Kidney (tissue), 14 donors: ENCODE measurements around the gene EEFSEC. TPM values are rescaled to one million over a fixed set of nuclear protein-coding genes. Genes with fewer than 3 reads are reported as not detected.
A peak's percentile ranks its signal among the peaks of the same experiment; 100 is the strongest.

Experiments
- DNase-seq, 5 donors: peaks; one replicate each; pipeline ENCODE4 v3.0.0-alpha.2; 2013 to 2020
- FAIRE-seq: peaks from 2 replicates; lab custom pipeline; 2012; peaks lifted over from hg19 to GRCh38; lab: Jason Lieb, UNC
- H3K27ac ChIP-seq, 2 donors: one replicate each; pipeline ENCODE4 v1.7.0; 2013; ENCODE audit warnings: low read depth in 2 of 2, low read length in 2 of 2, inconsistent platforms in 1 of 2
- H3K27me3 ChIP-seq: one replicate; pipeline ENCODE4 v1.7.1; 2013; ENCODE audit warnings: low read length, inconsistent platforms; ENCODE audit not compliant: control insufficient read depth, insufficient read depth
- H3K36me3 ChIP-seq, 3 donors: one replicate each; pipeline versions ENCODE4 v1.7.0 to v1.7.1; 2013; ENCODE audit warnings: low read length in 3 of 3, control low read depth in 1 of 3, inconsistent platforms in 1 of 3; ENCODE audit not compliant: insufficient read depth in 3 of 3, control insufficient read depth in 2 of 3
- H3K4me1 ChIP-seq, 3 donors: one replicate each; pipeline versions ENCODE4 v1.7.0 to v1.7.1; 2013; ENCODE audit warnings: low read length in 3 of 3, inconsistent platforms in 1 of 3, low read depth in 1 of 3; ENCODE audit not compliant: control insufficient read depth in 2 of 3, insufficient read depth in 2 of 3
- H3K4me3 ChIP-seq, 3 donors: one replicate each; pipeline versions ENCODE4 v1.7.0 to v1.8.1; 2013; ENCODE audit warnings: low read length in 3 of 3, control low read depth in 1 of 3, inconsistent platforms in 1 of 3
- H3K9ac ChIP-seq, 3 donors: one replicate each; pipeline versions ENCODE4 v1.7.0 to v1.7.1; 2013; ENCODE audit warnings: low read length in 3 of 3, control low read depth in 1 of 3, inconsistent platforms in 1 of 3
- H3K9me3 ChIP-seq, 3 donors: one replicate each; pipeline versions ENCODE4 v1.7.0 to v1.7.1; 2013; ENCODE audit warnings: low read length in 3 of 3, control low read depth in 1 of 3, inconsistent platforms in 1 of 3; ENCODE audit not compliant: control insufficient read depth in 2 of 3, insufficient read depth in 1 of 3
- CTCF ChIP-seq: IDR thresholded peaks from 3 replicates; pipeline ENCODE4 v1.5.1; 2012; ENCODE audit warnings: mild to moderate bottlenecking, moderate library complexity, borderline replicate concordance; ENCODE audit not compliant: insufficient read depth; ENCODE audit errors: extremely low read depth
- intact Hi-C: fragments of 100-400 bp; cut with DNase I; formaldehyde crosslinking; loops from one replicate; pipeline ENCODE4 v1.11.1; 2022
- polyA plus RNA-seq: library from polyadenylated mRNA; stranded (reverse); fragments of 350-450 nt; fragmentation: Illumina TruSeq; extraction: RNeasy Lipid Tissue Mini Kit (QIAGEN cat#74804); gene quantifications from one replicate; pipeline ENCODE4 v1.2.3, GENCODE V29; 2014; ENCODE audit warnings: low read depth, low replicate concordance; ENCODE audit not compliant: insufficient read depth
- total RNA-seq: library from RNA; stranded (reverse); fragmentation: NEBNext Ultra II Directional; extraction: Animal tissue kit (Norgen Biotek cat#: 25700); gene quantifications from one replicate; pipeline ENCODE4 v1.2.1, GENCODE V29; 2021
- donor health status: control.
- donor health status: control.
- donor health status: control.
- donor health status: control.
- donor health status: control.
- donor health status: DM: yes; HTN: yes; CAD: no.
- donor health status: Normal renal cell carcinoma (clear cell type).

Gene EEFSEC
- total and polyA plus RNA-seq, 2 donors from 2014 or later = 15.2 to 23.2 TPM

- TF ChIP-seq CTCF = no peak
- H3K4me3 ChIP-seq = no peak overlapping the region
- DNase-seq = no peak
- no peaks in the 10 kb centered on the region for H3K27me3 ChIP-seq
- intact Hi-C loops = no loop called here
- peaks cover 5 to 10% (median 9%) of the 10 kb centered on the region in 3 donors for H3K4me1 ChIP-seq
- H3K27ac ChIP-seq = no peak overlapping the region
- peaks cover 0 to 2% (median 0%) of the 10 kb centered on the region in 3 donors for H3K9me3 ChIP-seq
- H3K9ac ChIP-seq = no peak overlapping the region
- FAIRE-seq = no peak
- no peaks in the 10 kb centered on the region for H3K36me3 ChIP-seq
Measured at GRCh38 chr3:128201158-128201755, 48.0 kb downstream of the EEFSEC start.

- intact Hi-C loops = no loop called here
- FAIRE-seq = no peak
- H3K9me3 ChIP-seq = peaks cover 0 to 2% (median 0%) of the 10 kb centered on the region in 3 donors
- no peak overlapping the region for H3K4me3 ChIP-seq
- H3K27me3 ChIP-seq = no peaks in the 10 kb centered on the region
- H3K9ac ChIP-seq = no peak overlapping the region
- no peak for DNase-seq
- H3K4me1 ChIP-seq = peaks cover 5 to 15% (median 11%) of the 10 kb centered on the region in 3 donors
- H3K27ac ChIP-seq = no peak overlapping the region
- H3K36me3 ChIP-seq = no peaks in the 10 kb centered on the region
- no peak for TF ChIP-seq CTCF
Measured at GRCh38 chr3:128203169-128203568, 49.9 kb downstream of the EEFSEC start.

- H3K27me3 ChIP-seq = no peaks in the 10 kb centered on the region
- intact Hi-C loops = no loop called here
- H3K36me3 ChIP-seq = no peaks in the 10 kb centered on the region
- H3K9me3 ChIP-seq = peaks cover 0 to 2% (median 0%) of the 10 kb centered on the region in 3 donors
- FAIRE-seq (no peak), DNase-seq (peak in 1 of 5 donors; percentile 43)
- H3K4me1 ChIP-seq = peaks cover 5 to 15% (median 14%) of the 10 kb centered on the region in 3 donors
- TF ChIP-seq CTCF = no peak
- no peak overlapping the region for H3K9ac ChIP-seq
- H3K4me3 ChIP-seq = no peak overlapping the region
- H3K27ac ChIP-seq = no peak overlapping the region
Measured at GRCh38 chr3:128205558-128206145, 52.4 kb downstream of the EEFSEC start.
